ENCODE data around the gene VBP1.

GRCh38 chrX:155262970-155263754 lies 46.9 kb downstream of the VBP1 start:
- TF ChIP-seq PATZ1 (tag by site-specific recombination; IDR thresholded peaks at IDR 0.05): no peak
- TF ChIP-seq ZNF350 (tag by site-specific recombination; IDR thresholded peaks at IDR 0.05): no peak
- TF ChIP-seq CTCF (tag by site-specific recombination; IDR thresholded peaks at IDR 0.05): no peak
- no peak for TF ChIP-seq ZNF670 (tag by site-specific recombination; IDR thresholded peaks at IDR 0.05; ENCODE audit: low read depth)
- TF ChIP-seq REST (tag by site-specific recombination; IDR thresholded peaks at IDR 0.05): no peak
- TF ChIP-seq ZFP69B (tag by site-specific recombination; IDR thresholded peaks at IDR 0.05): no peak
- TF ChIP-seq ZNF544 (tag by site-specific recombination; IDR thresholded peaks at IDR 0.05): no peak
- TF ChIP-seq EGR2 (tag by site-specific recombination; IDR thresholded peaks at IDR 0.05; ENCODE audit: low read depth): no peak
- TF ChIP-seq ZNF354C (tag by site-specific recombination; IDR thresholded peaks at IDR 0.05; ENCODE audit: borderline replicate concordance, low read depth): no peak
- TF ChIP-seq TRIM28 (IDR thresholded peaks at IDR 0.05; ENCODE audit: borderline replicate concordance, low read length): no peak
- TF ChIP-seq ZNF645 (tag by site-specific recombination; IDR thresholded peaks at IDR 0.05): no peak
- TF ChIP-seq GLI2 (tag by site-specific recombination; IDR thresholded peaks at IDR 0.05; ENCODE audit: borderline replicate concordance, low read depth): no peak
